ENCODE results near the gene PGM2. TPM values are rescaled to one million over a fixed set of nuclear protein-coding genes. Genes with fewer than 3 reads are reported as not detected.

Gene PGM2
- total RNA-seq, 1 experiment from 2014 or later, result 28.6 TPM

- H3K36me3 ChIP-seq (ENCODE audit: low read depth, low read length), result peaks cover 8% of the 10 kb centered on the region; the same call in 1 of the 2 replicates
- no peak for DNase-seq
- no peaks in the 10 kb centered on the region for H3K4me1 ChIP-seq (ENCODE audit: insufficient read depth, low read length)
- H3K4me3 ChIP-seq (ENCODE audit: low read length), result no peak overlapping the region
- no peak for ATAC-seq
- H3K27me3 ChIP-seq (ENCODE audit: low read length), result no peaks in the 10 kb centered on the region
- H3K9ac ChIP-seq (ENCODE audit: low read length), result no peak overlapping the region
- BruUV-seq (replicated peaks), result no TSS peak
- POLR2A ChIA-PET (ENCODE audit: unreplicated experiment), result no interaction called here
- CTCF ChIA-PET, result no interaction called here
- no peak overlapping the region for H3K27ac ChIP-seq (ENCODE audit: low read length)
- no peaks in the 10 kb centered on the region for H4K20me1 ChIP-seq (ENCODE audit: low read length)
- intact Hi-C loops (cut with micrococcal nuclease), result no loop called here
- H3K9me2 ChIP-seq (replicated peaks; ENCODE audit: low read length), result no peaks in the 10 kb centered on the region
- H3K9me3 ChIP-seq (ENCODE audit: low read length), result no peaks in the 10 kb centered on the region
- H3K79me2 ChIP-seq (ENCODE audit: low read length), result no peaks in the 10 kb centered on the region
- no peak overlapping the region for H2AFZ ChIP-seq (ENCODE audit: low read length)
- no peaks in the 10 kb centered on the region for H3F3A ChIP-seq (ENCODE audit: low read length, unreplicated experiment)
- TF ChIP-seq EZH2phosphoT487 (IDR thresholded peaks at IDR 0.05; ENCODE audit: borderline replicate concordance, low read length) (no peak), CTCF (conservative IDR thresholded peaks at IDR 0.05; ENCODE audit: low read depth, low read length) (no peak), EZH2 (IDR thresholded peaks at IDR 0.05; ENCODE audit: low read length, unreplicated experiment) (no peak)
- H3K4me2 ChIP-seq (ENCODE audit: low read length), result no peak overlapping the region
Measured at GRCh38 chr4:37852376-37852775, 25.9 kb downstream of the PGM2 start.

DNA sequence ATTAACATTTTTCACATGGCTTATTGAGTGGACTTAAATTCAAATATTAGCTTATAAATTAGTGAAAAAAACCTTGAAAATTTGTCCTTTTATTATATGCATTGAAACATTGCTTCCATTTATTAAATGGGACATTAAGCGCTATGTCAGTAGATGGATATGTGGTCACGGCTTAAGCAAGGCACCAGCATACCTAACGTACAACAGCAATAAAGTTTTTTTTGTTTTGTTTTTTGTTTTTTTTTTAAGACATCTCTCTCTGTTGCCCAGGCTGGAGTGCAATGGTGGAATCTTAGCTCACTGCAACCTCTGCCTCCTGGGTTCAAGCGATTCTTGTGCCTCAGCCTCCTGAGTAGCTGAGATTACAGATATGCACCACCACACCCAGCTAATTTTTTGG is 31.6 kb downstream of the PGM2 start:
- no peak overlapping the region for H3K27ac ChIP-seq (ENCODE audit: low read length)
- POLR2A ChIA-PET (ENCODE audit: unreplicated experiment), result no interaction called here

GRCh38 chr4:37858872-37859271 is 32.4 kb downstream of the PGM2 start:
- POLR2A ChIA-PET (ENCODE audit: unreplicated experiment), result no interaction called here

More for the DNA sequence above, 31.6 kb downstream of the PGM2 start:
- BruUV-seq (replicated peaks), result no TSS peak
- Histone ChIP-seq H2AFZ (ENCODE audit: low read length) (no peak overlapping the region), H3K4me3 (ENCODE audit: low read length) (no peak overlapping the region), H3K4me1 (ENCODE audit: insufficient read depth, low read length) (no peaks in the 10 kb centered on the region), H3K4me2 (ENCODE audit: low read length) (no peak overlapping the region), H3K9me3 (ENCODE audit: low read length) (no peaks in the 10 kb centered on the region), H3K36me3 (ENCODE audit: low read depth, low read length) (no peaks in the 10 kb centered on the region), H3K27me3 (ENCODE audit: low read length) (no peaks in the 10 kb centered on the region), H3K9me2 (replicated peaks; ENCODE audit: low read length) (no peaks in the 10 kb centered on the region), H4K20me1 (ENCODE audit: low read length) (no peaks in the 10 kb centered on the region), H3K79me2 (ENCODE audit: low read length) (no peaks in the 10 kb centered on the region), H3K9ac (ENCODE audit: low read length) (no peak overlapping the region), H3F3A (ENCODE audit: low read length, unreplicated experiment) (no peaks in the 10 kb centered on the region)
- TF ChIP-seq CTCF (conservative IDR thresholded peaks at IDR 0.05; ENCODE audit: low read depth, low read length) (no peak), EZH2 (IDR thresholded peaks at IDR 0.05; ENCODE audit: low read length, unreplicated experiment) (no peak), EZH2phosphoT487 (IDR thresholded peaks at IDR 0.05; ENCODE audit: borderline replicate concordance, low read length) (no peak)
- no peak for DNase-seq
- CTCF ChIA-PET, result no interaction called here
- intact Hi-C loops (cut with micrococcal nuclease), result no loop called here
- no peak for ATAC-seq

More at GRCh38 chr4:37858872-37859271, 32.4 kb downstream of the PGM2 start:
- Histone ChIP-seq H3K27ac (ENCODE audit: low read length) (no peak overlapping the region), H3F3A (ENCODE audit: low read length, unreplicated experiment) (no peaks in the 10 kb centered on the region), H3K9ac (ENCODE audit: low read length) (no peak overlapping the region), H3K9me2 (replicated peaks; ENCODE audit: low read length) (no peaks in the 10 kb centered on the region), H3K9me3 (ENCODE audit: low read length) (no peaks in the 10 kb centered on the region), H3K36me3 (ENCODE audit: low read depth, low read length) (no peaks in the 10 kb centered on the region), H3K4me3 (ENCODE audit: low read length) (no peak overlapping the region), H3K4me1 (ENCODE audit: insufficient read depth, low read length) (no peaks in the 10 kb centered on the region), H3K4me2 (ENCODE audit: low read length) (no peak overlapping the region), H4K20me1 (ENCODE audit: low read length) (no peaks in the 10 kb centered on the region), H3K79me2 (ENCODE audit: low read length) (no peaks in the 10 kb centered on the region), H2AFZ (ENCODE audit: low read length) (no peak overlapping the region), H3K27me3 (ENCODE audit: low read length) (no peaks in the 10 kb centered on the region)
- ATAC-seq (no peak), DNase-seq (no peak)
- TF ChIP-seq EZH2 (IDR thresholded peaks at IDR 0.05; ENCODE audit: low read length, unreplicated experiment) (no peak), CTCF (conservative IDR thresholded peaks at IDR 0.05; ENCODE audit: low read depth, low read length) (no peak), EZH2phosphoT487 (IDR thresholded peaks at IDR 0.05; ENCODE audit: borderline replicate concordance, low read length) (no peak)
- BruUV-seq (replicated peaks), result no TSS peak
- CTCF ChIA-PET, result no interaction called here
- intact Hi-C loops (cut with micrococcal nuclease), result no loop called here
